OCI-LY7 (cell line): ENCODE results near the gene COL4A4.

Experiments
- EZH2phosphoT487 ChIP-seq: fragments of 200-600 bp; sonication (generic); IDR thresholded peaks from 2 replicates; pipeline ENCODE4 v1.6.1; 2018; ENCODE audit warnings: low read depth, borderline replicate concordance, mild to moderate bottlenecking, mixed run types, antibody characterized with exemption, low read length, moderate library complexity, mixed read lengths
- TF ChIP-seq, protein P1 (sequence below): fragments of 200-600 bp; sonication (generic); conservative IDR thresholded peaks from 2 replicates; pipeline ENCODE4 v1.5.1; 2014; ENCODE audit warnings: mild to moderate bottlenecking, antibody characterized with exemption, low read length, moderate library complexity, mixed read lengths

DNA sequence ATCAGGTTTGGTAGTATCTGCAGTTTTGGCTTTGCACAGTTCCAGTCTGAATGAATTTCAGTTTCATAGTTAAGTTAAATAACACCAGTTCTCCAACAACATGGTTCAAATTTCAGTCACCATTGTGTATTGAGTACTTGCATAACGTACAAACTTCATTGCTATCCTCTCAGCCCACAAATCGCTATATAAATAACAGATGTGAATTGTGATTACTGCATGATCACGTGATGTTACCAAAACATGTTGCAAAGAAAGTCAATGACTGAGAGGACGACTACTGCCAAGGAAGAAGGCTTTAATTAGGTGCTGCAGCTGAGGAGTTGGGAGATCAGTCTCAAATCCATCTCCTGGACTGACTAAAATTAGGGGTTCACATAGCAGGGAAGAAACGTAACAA is 48.2 kb downstream of the COL4A4 start:
- TF ChIP-seq, protein P1, sequence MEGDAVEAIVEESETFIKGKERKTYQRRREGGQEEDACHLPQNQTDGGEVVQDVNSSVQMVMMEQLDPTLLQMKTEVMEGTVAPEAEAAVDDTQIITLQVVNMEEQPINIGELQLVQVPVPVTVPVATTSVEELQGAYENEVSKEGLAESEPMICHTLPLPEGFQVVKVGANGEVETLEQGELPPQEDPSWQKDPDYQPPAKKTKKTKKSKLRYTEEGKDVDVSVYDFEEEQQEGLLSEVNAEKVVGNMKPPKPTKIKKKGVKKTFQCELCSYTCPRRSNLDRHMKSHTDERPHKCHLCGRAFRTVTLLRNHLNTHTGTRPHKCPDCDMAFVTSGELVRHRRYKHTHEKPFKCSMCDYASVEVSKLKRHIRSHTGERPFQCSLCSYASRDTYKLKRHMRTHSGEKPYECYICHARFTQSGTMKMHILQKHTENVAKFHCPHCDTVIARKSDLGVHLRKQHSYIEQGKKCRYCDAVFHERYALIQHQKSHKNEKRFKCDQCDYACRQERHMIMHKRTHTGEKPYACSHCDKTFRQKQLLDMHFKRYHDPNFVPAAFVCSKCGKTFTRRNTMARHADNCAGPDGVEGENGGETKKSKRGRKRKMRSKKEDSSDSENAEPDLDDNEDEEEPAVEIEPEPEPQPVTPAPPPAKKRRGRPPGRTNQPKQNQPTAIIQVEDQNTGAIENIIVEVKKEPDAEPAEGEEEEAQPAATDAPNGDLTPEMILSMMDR = no peak
- TF ChIP-seq EZH2phosphoT487 = no peak
